Right kidney (tissue), 1 donor: Measurements from ENCODE around the gene PAK1.

Source experiments
- DNase-seq: peaks from one replicate; pipeline ENCODE4 v3.0.0-alpha.2; 2016

Gene PAK1

DNA sequence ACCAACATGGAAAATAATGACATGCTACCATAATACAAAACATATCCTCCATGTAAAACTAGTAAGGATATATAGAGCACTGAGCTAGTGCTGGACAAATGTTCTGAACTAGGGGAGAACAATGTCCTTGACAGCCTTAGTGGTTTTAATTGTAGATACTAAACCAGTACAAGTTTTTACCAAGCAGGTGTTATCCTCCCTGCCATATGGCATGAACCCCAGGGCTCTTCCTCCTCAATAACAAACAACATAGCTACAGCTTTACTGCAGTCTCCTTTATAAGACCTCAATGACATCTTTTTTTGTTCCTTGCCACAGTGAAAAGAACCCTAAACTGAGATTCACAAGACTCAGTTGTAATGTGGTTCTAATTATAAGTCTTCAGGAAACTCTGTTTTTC lies 102.2 kb downstream of the PAK1 start:
- no peak for DNase-seq

DNA sequence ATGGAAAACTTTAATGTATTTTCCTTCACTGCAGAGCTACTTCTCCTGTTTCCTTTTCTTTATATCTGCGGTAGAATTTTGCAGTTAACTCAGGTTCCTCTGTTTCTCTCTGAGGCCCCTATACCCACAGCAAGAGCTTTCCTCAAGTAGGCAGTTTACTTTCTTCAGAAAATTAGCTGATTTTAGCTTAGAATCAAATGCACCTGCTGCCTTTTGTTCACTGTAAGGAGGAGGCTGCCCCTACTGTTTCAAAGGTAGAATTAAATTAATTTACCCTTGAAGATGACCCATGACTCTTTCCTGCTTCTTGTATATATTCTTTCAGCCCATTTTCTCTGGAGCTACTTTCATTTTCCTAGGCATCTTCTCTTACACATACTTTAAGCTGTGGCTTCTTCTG lies 103.7 kb downstream of the PAK1 start:
- DNase-seq, result no peak

DNA sequence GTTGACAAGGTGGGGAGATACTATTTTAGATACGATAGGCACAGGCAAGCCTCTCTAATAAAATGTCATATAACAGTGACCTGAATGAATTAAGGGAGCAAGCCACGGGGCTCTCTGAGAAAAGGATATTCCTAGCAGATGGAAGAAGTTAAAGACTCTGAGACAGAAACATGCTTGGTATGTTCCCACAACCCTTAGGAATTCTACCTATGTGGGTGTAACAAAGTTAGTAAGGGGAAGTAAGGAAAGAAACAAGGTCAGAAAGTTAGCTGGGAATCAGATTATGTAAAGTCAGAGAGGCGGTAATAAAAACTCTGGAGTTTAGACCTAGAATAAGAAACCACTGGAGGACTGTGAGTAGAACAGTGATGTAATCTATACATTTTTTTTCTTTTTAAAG lies 112.7 kb downstream of the PAK1 start:
- DNase-seq, result no peak

DNA sequence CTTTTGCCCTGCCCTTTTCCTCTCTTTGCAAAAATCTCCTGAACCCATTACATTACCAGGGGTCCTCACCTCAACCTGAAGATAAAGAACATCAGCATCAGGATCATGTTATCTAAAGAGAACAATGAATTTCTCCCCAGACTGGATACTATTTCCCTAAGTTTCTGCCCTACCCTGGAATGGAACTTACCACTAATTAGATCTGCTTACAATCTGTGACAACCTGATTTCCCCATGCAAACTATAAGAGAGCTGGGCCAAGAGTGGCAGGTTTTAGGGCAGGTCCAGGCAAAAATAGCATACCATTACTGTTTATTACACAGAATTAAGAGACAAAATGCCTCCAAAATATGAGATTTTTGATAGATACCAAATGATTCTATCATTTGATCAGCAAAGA lies 114.4 kb downstream of the PAK1 start:
- no peak for DNase-seq

DNA sequence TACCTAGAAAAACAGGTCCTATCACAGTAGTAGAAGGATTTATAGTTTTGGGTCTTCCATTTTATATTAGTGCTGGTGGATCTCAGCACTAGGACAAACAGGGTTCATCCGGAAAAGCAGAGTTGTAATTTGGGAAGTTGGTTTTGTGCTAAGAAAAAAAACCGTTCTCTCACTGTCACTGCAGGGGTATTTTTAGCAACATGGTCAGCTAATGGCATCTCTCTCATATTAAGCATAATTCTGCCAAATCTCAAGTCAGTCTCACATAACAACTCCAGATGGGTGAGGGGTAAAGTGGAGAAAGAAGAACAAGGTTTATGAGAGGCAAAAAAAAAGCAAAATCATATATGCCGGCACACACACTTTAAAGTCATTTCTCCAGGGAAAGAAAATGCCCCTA lies 120.8 kb downstream of the PAK1 start:
- DNase-seq, result no peak

DNA sequence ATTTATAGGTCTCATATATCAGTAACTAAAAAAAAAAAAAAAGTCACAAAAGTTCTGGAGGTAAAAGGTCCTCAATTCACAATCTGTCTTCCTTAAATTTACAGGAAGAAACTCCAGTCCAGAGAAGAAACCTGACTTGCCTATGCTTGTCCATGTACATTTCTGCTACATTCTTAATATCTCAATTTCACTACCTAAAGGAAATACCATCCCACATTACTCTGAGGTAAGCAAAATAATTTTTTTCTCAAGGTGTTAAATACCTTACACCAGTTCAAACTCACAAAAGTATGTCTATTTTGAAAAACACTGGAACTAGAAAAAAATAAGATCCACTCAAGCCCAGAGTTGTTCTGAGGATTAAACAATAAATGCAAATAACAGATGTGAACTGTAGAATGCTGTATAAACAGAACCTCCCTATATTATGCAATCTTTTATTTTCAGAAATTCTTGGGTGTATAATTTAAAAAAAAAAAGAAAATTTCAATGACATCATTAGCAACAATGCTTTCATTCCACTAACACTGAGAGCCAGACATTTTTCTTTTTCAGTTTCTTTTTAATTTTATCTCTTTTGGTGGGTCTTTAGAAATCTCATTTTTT lies 122.5 kb downstream of the PAK1 start:
- no peak for DNase-seq

DNA sequence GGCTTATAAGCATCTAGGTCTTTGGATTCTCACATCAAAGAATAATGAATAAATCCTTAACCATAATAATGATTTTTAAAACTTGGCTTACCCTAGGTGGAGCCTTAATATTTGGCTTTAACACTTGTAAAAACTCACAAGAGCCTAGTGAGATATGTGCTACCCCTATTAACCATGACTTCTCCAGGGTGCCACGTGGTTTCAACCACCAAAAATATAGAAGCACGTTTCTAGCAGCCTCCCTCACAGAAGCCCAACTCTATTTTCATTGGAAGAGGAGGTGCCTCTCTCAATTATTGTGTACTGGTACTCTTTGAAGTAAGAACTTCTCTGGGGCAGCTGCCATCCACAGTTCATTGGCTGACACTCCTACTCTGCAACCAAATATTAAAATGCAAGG lies 125.9 kb downstream of the PAK1 start:
- DNase-seq, result no peak

DNA sequence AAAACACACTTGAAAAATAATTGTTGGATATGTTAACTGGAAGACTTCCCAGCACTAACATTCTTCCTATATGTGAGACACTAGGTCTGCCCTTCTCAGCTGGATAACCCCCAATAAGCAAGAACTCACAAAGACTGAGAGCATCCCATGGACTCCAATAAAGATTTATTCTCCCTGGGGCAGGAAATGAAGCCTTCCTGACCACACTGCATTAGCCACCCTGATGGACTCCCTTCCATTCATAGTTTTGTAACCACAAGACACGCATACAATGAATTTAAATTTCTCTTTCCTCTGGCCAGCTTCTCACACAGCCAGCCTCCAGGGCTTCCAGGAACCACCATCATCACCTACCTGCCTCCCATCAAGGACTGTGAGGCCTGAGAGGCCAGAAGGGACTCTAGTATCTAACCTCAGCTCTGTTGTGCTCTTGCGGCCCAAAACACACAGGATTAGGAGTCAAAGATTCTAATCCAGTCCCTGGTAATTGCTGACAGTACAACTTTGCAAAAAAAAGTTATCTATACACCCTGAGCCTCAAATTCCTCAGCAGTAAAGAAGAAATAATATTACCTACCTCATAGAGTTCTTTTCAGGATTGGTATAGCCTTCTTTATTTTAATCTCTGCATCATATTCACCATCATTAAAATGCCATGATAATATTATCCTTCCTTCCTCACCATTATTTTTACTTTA lies 126.8 kb downstream of the PAK1 start:
- no peak for DNase-seq

DNA sequence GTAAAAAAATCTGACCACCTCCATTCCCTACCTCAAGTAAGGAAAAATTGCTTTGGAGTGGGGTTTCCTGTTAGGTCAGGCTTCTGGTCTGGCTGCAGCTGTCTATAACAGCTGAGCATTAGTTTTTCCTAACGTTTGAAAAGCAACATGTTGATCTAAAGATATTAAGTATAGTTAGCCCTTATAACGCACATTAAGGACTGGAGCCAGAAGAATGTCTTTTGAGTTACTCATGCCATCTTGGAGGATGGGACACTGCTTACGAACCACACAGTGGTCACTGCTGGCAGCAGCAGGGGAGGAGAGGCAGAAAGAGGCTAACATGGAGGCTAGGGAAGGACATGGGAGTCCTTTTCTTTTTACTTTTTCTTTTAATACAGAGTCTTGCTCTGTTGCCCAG lies 128.3 kb downstream of the PAK1 start:
- no peak for DNase-seq

DNA sequence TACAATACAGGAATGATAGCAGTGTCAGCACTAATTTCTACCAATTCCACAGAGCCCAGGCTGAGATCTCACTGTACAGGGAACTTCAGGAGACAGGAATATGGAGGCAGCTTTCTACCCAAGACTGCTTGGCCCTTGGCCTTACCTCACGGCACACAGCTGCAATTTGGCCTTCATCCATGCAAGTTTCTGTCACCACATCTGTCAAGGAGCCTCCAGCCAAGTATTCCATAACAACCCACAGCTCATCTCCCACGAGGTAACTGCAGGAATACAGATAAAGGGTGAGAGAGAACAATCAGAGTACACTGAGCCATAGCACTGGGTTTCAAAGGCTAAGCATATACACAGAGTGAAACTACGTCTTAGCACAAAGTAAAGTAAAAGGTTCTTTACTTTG lies 133.4 kb downstream of the PAK1 start:
- no peak for DNase-seq

DNA sequence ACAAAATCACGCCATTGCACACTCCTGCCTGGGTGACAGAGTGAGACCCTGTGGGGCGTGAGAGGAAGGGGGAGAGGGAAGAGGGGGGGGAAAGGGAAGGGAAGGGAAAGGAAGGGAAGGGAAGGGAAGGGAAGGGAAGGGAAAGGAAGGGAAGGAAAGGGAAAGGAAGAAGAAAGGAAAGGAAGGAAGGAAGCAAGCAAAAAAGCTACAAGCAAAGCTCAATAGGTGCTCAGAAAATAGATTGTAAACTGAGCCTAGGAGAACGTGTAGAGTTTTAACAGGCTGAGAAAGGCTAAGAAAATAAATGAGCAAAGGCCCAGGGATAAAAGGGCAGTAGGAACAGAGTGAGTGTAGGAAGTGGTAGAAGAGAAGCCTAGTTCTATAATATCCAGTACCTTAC lies 141.6 kb downstream of the PAK1 start:
- DNase-seq, result no peak

DNA sequence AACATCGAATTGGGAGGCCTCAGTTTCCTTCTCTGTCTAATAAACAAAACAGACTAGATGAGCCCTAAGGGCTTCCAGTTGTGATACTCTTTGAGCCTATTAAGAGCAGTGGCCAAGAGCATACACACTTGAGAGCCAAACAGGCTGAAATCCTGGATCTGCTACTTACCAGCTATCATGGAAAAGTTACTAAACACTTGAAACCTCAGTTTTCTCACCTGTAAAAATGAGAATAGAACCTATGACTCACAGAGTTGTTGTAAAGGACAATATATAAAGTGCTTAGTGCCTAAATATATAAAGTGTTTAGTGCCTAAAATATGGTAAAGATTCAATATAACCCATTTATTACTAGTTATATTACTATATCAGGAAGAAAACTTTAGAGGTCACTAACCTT lies 148.7 kb downstream of the PAK1 start:
- no peak for DNase-seq

DNA sequence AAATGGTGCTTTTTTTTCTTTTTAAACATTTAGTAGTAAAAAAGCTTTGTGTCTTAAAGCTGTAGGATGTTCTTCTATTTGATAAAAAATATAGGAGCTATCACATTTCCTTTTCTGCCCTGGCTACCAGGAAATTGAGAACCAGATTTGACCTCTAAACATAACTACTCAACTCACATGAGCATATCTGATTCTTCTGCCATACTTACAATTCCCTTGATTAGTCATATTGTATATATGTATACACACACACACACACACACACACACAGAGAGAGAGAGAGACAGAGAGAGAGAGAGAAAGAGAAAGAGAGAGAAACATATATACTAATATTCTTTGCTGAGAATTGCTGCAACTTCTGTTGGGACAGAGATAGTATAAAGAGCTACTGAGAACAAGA lies 149.4 kb downstream of the PAK1 start:
- no peak for DNase-seq

DNA sequence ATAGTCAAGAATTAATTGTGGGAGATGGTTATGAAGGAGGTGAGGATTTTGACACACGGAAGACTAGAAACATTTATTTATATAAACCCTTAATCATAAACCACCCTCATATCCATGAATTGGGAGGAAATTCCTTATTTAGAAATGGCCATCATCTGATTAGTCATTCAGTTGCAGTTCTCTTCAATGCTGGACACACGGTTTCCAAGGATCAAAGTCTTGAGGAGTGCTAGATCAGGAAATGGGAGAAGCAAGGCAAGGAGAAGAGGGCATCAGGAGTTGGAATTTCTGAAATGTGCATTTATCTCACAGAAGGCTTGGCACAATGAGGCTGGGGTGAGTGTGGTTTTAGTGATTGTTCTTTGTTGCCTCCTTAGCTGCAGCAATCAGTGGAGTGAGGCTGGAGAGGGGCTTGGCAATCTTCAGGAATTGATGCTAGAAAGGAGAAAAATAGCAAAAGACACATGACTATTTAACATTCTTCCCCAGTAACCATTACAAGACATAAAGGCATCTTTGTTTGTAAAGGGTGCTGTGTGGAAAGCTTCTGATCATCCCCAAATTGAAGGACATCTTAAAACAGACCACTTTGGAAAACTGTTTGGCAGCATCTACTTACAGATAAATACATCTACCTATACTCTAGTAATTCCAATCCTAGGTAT lies 150.8 kb downstream of the PAK1 start:
- DNase-seq, result no peak

DNA sequence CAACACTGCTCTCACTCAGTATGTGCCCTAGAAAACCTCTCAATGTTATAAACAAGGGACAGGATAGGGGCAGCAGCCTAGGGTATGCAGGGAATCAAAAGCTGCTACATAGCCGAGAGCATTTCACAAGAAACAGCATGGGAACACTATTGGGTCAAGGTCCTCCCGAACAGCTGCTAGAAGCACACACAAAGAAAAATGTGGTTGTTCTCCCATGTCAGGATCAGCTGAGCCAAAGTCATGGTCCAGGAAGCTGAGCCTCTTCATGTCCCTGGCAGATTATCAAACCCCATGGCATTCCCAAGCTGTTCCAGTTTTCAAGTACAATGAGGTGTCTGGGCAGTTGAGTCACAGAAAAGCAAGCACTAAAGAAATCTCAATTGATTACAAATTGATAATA lies 151.4 kb downstream of the PAK1 start:
- no peak for DNase-seq

DNA sequence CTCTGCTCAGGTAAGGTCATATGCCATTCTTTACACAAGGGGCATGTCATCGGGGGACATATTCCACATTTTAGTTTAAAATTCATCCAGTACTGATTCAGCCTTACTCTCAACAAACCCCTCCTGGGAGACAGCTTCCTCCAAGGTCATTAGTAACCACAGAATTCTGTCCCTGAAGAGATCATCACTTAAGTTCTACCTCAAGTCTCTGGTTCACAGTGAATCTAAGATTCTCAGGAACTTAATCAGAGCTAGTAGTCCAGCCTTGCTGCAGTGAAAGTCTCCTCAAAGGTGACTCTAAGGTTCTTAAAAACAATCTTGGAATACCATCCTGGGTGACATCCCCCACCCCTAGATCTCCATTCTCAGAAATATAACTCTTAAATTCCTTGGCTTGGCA lies 153.5 kb downstream of the PAK1 start:
- DNase-seq, result no peak

DNA sequence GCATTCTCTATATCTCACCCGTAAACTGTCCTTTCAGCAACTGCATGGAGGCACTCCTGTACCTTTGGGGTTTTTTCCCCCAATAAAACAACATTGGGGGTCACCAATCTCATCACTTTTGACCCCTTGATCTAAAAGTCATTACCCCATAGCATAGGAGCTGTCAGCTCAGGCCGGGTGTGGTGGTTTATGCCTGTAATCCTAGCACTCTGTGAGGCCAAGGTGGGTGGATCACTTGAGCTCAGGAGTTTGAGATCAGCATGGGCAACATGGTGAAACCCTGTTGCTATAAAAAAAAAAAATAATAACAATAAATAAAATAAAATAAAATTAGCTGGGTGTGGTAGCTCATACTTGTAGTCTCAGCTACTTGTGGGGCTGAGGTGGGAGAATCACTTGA lies 155.3 kb downstream of the PAK1 start:
- DNase-seq, result no peak

DNA sequence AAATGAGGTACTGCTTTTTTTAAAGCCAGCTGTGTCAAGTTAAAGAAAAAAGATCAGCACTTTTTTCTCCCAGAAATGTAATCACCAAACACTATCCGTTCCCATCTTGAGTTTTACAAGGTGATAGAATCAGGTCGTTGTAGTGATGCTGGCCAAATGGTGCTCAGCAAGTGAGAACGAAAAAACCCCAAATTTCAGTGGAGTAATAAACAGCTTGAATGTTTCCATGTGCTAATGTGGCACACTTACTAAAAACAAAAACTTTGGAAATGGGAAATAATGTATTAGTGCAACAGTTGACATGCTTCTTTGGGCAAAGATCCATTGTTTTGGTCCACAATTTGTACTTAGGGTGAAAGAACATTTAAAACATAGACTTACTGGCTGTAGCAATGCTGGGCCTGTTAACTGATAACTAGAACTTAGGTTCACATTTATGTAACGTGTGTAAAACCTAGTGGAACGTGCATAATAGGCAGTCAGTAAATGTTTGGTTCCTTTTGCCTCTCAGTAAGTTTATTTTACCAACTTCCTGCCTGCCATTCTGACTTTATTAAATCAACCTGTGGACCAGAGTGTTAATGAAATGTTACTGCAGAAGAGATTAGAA lies 157.1 kb downstream of the PAK1 start:
- DNase-seq, result no peak

DNA sequence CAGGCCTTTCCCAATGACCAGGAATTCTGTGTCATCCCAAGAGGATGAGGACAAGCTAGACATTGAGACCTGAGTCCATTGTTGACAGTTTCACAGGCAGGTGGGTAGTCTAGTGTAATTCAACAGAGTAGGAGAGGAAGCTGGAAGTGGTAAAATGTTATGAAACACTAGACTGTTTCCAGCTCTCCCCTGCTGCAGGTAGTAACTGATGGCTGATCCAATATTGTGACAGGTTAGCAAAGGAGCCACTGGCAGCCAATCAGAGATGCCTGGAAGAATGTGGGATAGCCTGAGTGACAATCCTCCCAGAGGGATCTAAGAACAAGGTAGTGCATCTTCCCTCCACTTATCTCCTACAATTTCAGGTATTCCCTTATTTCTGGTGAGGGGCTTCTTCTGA lies 161.8 kb downstream of the PAK1 start:
- DNase-seq, result no peak

DNA sequence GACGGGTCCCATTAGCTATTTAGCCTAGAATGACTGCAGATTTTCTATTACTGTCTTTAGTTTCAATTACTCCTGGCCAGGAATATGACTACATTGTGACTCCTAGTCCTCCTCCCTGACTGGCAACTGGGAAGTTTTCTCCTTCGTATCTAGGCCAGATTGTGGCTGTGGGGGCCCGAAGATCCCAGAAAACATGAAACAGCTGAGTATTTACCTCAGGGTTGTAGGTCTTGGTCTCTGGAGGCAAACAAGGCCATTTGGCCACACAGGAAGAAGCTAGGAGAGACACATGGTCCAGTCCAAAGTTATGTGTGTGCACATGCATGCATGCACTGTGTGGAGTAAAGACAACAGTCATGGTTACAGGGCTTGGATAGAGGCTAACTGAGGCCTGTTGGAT lies 162.2 kb downstream of the PAK1 start:
- DNase-seq, result no peak

DNA sequence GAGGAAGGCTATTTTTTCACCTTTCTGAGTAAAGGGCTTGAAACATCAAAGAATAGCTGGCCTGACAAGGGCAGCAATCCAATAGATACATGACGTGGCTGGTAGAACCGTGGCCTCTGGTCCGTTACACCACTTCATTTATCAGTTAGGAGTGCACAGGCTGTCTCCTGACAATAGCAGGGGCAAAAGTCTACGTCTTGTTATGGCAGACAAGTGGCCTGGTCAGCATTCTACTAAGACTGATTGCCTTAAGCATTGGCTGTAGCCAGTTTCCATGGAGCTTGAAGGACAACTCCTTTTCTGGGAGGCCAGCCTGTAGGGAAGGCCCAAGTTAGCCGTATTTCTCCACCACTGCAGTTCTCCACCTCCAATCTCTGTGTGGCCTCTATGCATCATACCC lies 163.2 kb downstream of the PAK1 start:
- DNase-seq, result no peak

DNA sequence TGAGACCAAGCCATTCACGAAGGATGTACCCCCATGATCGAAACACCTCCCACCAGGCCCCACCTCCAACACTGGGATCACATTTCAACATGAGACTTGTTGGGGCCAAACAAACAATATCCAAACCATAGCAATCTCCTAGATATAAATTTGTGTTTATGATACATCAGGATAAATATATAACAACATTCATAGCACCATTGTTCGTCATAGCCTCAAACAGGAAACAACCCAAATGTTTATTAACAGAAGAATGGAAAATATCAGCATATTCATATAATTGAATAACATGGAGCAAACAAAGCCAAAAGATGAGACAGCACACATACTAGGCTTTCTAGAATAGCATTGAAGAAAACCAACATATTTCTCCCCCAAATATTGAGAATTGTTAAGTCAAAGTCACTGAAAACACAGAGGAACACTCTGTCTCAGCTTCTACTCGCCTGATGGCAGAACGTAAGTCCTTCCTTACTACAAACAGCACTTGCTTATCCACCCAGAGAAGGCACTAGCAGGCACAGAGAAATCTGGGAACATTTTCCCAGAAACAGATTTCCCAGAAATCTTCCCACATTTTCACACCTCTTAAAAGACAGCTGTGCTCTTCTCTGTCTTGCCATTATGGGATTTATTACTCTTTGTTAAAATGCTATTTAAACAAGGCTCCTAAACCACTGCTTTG lies 164.4 kb downstream of the PAK1 start:
- DNase-seq, result no peak

DNA sequence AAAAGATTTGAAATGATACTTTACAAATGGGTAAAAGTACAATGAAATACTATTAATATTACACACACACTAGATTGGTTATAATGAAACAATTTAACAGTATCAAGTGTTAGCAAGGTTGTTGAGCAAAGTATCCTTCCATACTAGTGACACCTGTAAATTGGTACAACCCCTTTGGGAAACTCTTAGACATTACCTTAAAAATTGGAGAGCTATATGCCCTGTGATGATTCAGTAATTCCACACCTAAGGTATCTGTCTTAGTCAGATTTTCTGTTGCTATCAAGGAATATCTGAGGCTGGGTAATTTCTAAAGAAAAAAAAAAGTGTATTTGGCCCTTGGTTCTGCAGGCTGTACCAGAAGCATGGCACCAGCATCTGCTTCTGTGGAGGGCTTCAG lies 165.1 kb downstream of the PAK1 start:
- no peak for DNase-seq
